ENCODE measurements around the gene CMIP.
A peak's percentile ranks its signal among the peaks of the same experiment; 100 is the strongest.

Gene CMIP

DNA sequence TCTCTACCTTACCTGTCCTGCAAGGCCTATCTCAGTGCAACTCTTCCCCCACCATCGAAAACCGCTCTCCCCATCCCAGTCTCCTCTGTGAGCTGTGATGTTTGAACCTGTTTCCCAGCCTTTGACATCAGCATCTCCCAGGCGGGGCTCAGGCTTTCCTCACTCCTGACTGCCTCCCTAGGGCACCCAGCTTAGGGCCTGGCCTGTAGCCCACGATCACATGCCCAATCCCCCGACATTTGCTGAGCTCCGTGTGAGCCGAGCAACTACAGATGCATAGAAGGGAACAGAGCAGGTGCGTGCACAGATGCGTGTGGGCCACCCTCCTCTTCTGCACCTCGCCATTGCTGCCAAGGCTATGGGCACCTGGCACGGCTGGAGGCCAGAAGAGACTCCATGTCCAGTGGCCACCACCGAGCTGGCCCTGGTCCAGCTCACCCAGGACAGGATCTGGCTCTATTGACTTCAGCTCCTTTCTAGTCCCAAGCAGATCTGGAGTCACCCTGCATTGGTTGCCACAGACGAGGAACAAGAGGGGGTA is 35.5 kb upstream of the CMIP start:
- Histone ChIP-seq H3K36me3 (ENCODE audit: control insufficient read depth in 1 of 2, insufficient read depth in 2 of 2, low read depth in 1 of 2, low read length in 2 of 2) (no peaks in the 10 kb centered on the region), H3K4ac (ENCODE audit: low read depth in 1 of 2, low read length in 2 of 2) (no peak overlapping the region), H3K4me2 (ENCODE audit: low read length, poor library complexity, severe bottlenecking) (no peak overlapping the region), H3K4me1 (ENCODE audit: control insufficient read depth, insufficient read depth, low read depth, low read length) (peaks cover 22% of the 10 kb centered on the region), H3K9me3 (ENCODE audit: control insufficient read depth, low read length) (no peaks in the 10 kb centered on the region), H3K4me3 (ENCODE audit: insufficient read depth in 1 of 2, low read depth in 1 of 2, low read length in 2 of 2) (no peak overlapping the region), H3K27ac (ENCODE audit: low read length, poor library complexity, severe bottlenecking) (no peak overlapping the region), H3K14ac (ENCODE audit: low read length in 2 of 2) (no peak overlapping the region), H4K91ac (ENCODE audit: low read length) (no peak overlapping the region), H2BK120ac (ENCODE audit: low read depth, low read length) (no peak overlapping the region), H3K9ac (ENCODE audit: low read length) (no peak overlapping the region), H3K27me3 (ENCODE audit: control insufficient read depth in 1 of 2, insufficient read depth in 1 of 2, low read length in 2 of 2) (peaks cover 0 to 17% of the 10 kb centered on the region in 2 experiments), H3K23ac (ENCODE audit: low read length in 2 of 2) (no peak overlapping the region), H2BK12ac (ENCODE audit: low read length in 2 of 2) (no peak overlapping the region), H2BK5ac (ENCODE audit: low read depth, low read length, poor library complexity, severe bottlenecking) (no peak overlapping the region), H2AFZ (ENCODE audit: low read depth, low read length) (no peak overlapping the region), H4K8ac (ENCODE audit: low read length) (no peak overlapping the region), H2BK15ac (ENCODE audit: low read depth, poor library complexity, severe bottlenecking) (no peak overlapping the region), H3K79me1 (replicated peaks; ENCODE audit: low read length, poor library complexity, severe bottlenecking) (no peaks in the 10 kb centered on the region), H2AK5ac (ENCODE audit: low read length, severe bottlenecking) (peak overlapping the region; percentile 7), H3K18ac (ENCODE audit: low read depth in 1 of 2, low read length in 2 of 2) (no peak overlapping the region)
- DNase-seq, result no peak
- 91% methylated on average over 13 of the region's 13 CpGs for WGBS

- 63% methylated on average over 9 of the region's 10 CpGs for WGBS
- Histone ChIP-seq H4K8ac (ENCODE audit: low read length) (no peak overlapping the region), H3K9me3 (ENCODE audit: control insufficient read depth, low read length) (no peaks in the 10 kb centered on the region), H3K4me1 (ENCODE audit: control insufficient read depth, insufficient read depth, low read depth, low read length) (peaks cover 21% of the 10 kb centered on the region), H3K9ac (ENCODE audit: low read length) (no peak overlapping the region), H3K4me3 (ENCODE audit: insufficient read depth in 1 of 2, low read depth in 1 of 2, low read length in 2 of 2) (no peak overlapping the region), H3K79me1 (replicated peaks; ENCODE audit: low read length, poor library complexity, severe bottlenecking) (no peaks in the 10 kb centered on the region), H3K4ac (ENCODE audit: low read depth in 1 of 2, low read length in 2 of 2) (no peak overlapping the region), H2AK5ac (ENCODE audit: low read length, severe bottlenecking) (no peak overlapping the region), H3K27me3 (ENCODE audit: control insufficient read depth in 1 of 2, insufficient read depth in 1 of 2, low read length in 2 of 2) (peaks cover 0 to 24% of the 10 kb centered on the region in 2 experiments), H2AFZ (ENCODE audit: low read depth, low read length) (no peak overlapping the region), H3K18ac (ENCODE audit: low read depth in 1 of 2, low read length in 2 of 2) (no peak overlapping the region), H3K23ac (ENCODE audit: low read length in 2 of 2) (no peak overlapping the region), H2BK15ac (ENCODE audit: low read depth, poor library complexity, severe bottlenecking) (no peak overlapping the region), H3K27ac (ENCODE audit: low read length, poor library complexity, severe bottlenecking) (no peak overlapping the region), H4K91ac (ENCODE audit: low read length) (no peak overlapping the region), H3K4me2 (ENCODE audit: low read length, poor library complexity, severe bottlenecking) (peak overlapping the region; percentile 0), H3K14ac (ENCODE audit: low read length in 2 of 2) (no peak overlapping the region), H2BK120ac (ENCODE audit: low read depth, low read length) (no peak overlapping the region), H2BK12ac (ENCODE audit: low read length in 2 of 2) (no peak overlapping the region), H2BK5ac (ENCODE audit: low read depth, low read length, poor library complexity, severe bottlenecking) (no peak overlapping the region), H3K36me3 (ENCODE audit: control insufficient read depth in 1 of 2, insufficient read depth in 2 of 2, low read depth in 1 of 2, low read length in 2 of 2) (no peaks in the 10 kb centered on the region)
- DNase-seq, result no peak
These were observed 33.8 kb upstream of the CMIP start for GRCh38 chr16:81410643-81411293.

- Histone ChIP-seq H4K8ac (ENCODE audit: low read length) (no peak overlapping the region), H4K91ac (ENCODE audit: low read length) (no peak overlapping the region), H3K4me1 (ENCODE audit: control insufficient read depth, insufficient read depth, low read depth, low read length) (peaks cover 15% of the 10 kb centered on the region), H2AFZ (ENCODE audit: low read depth, low read length) (no peak overlapping the region), H3K4me2 (ENCODE audit: low read length, poor library complexity, severe bottlenecking) (no peak overlapping the region), H3K4me3 (ENCODE audit: insufficient read depth in 1 of 2, low read depth in 1 of 2, low read length in 2 of 2) (no peak overlapping the region), H2BK120ac (ENCODE audit: low read depth, low read length) (no peak overlapping the region), H3K18ac (ENCODE audit: low read depth in 1 of 2, low read length in 2 of 2) (no peak overlapping the region), H3K36me3 (ENCODE audit: control insufficient read depth in 1 of 2, insufficient read depth in 2 of 2, low read depth in 1 of 2, low read length in 2 of 2) (no peaks in the 10 kb centered on the region), H3K14ac (ENCODE audit: low read length in 2 of 2) (no peak overlapping the region), H2BK5ac (ENCODE audit: low read depth, low read length, poor library complexity, severe bottlenecking) (no peak overlapping the region), H2AK5ac (ENCODE audit: low read length, severe bottlenecking) (no peak overlapping the region), H3K23ac (ENCODE audit: low read length in 2 of 2) (no peak overlapping the region), H3K27ac (ENCODE audit: low read length, poor library complexity, severe bottlenecking) (no peak overlapping the region), H3K4ac (ENCODE audit: low read depth in 1 of 2, low read length in 2 of 2) (no peak overlapping the region), H2BK15ac (ENCODE audit: low read depth, poor library complexity, severe bottlenecking) (no peak overlapping the region), H3K9me3 (ENCODE audit: control insufficient read depth, low read length) (no peaks in the 10 kb centered on the region), H3K27me3 (ENCODE audit: control insufficient read depth in 1 of 2, insufficient read depth in 1 of 2, low read length in 2 of 2) (peaks cover 0 to 24% of the 10 kb centered on the region in 2 experiments), H3K79me1 (replicated peaks; ENCODE audit: low read length, poor library complexity, severe bottlenecking) (no peaks in the 10 kb centered on the region), H2BK12ac (ENCODE audit: low read length in 2 of 2) (no peak overlapping the region), H3K9ac (ENCODE audit: low read length) (no peak overlapping the region)
- WGBS, result 90% methylated on average over 11 of the region's 11 CpGs
- DNase-seq, result no peak
These were observed 31.2 kb upstream of the CMIP start for GRCh38 chr16:81413245-81413990.

- Histone ChIP-seq H2AK5ac (ENCODE audit: low read length, severe bottlenecking) (no peak overlapping the region), H2BK5ac (ENCODE audit: low read depth, low read length, poor library complexity, severe bottlenecking) (no peak overlapping the region), H3K79me1 (replicated peaks; ENCODE audit: low read length, poor library complexity, severe bottlenecking) (no peaks in the 10 kb centered on the region), H3K23ac (ENCODE audit: low read length in 2 of 2) (no peak overlapping the region), H4K91ac (ENCODE audit: low read length) (no peak overlapping the region), H3K4me2 (ENCODE audit: low read length, poor library complexity, severe bottlenecking) (no peak overlapping the region), H3K9ac (ENCODE audit: low read length) (no peak overlapping the region), H2AFZ (ENCODE audit: low read depth, low read length) (no peak overlapping the region), H4K8ac (ENCODE audit: low read length) (no peak overlapping the region), H3K4ac (ENCODE audit: low read depth in 1 of 2, low read length in 2 of 2) (no peak overlapping the region), H3K14ac (ENCODE audit: low read length in 2 of 2) (peak overlapping the region in 1 of 2 experiments; percentile 18), H3K27me3 (ENCODE audit: control insufficient read depth in 1 of 2, insufficient read depth in 1 of 2, low read length in 2 of 2) (peaks cover 0 to 16% of the 10 kb centered on the region in 2 experiments), H2BK120ac (ENCODE audit: low read depth, low read length) (no peak overlapping the region), H3K27ac (ENCODE audit: low read length, poor library complexity, severe bottlenecking) (no peak overlapping the region), H2BK15ac (ENCODE audit: low read depth, poor library complexity, severe bottlenecking) (no peak overlapping the region), H3K4me3 (ENCODE audit: insufficient read depth in 1 of 2, low read depth in 1 of 2, low read length in 2 of 2) (no peak overlapping the region), H3K4me1 (ENCODE audit: control insufficient read depth, insufficient read depth, low read depth, low read length) (peaks cover 12% of the 10 kb centered on the region), H3K9me3 (ENCODE audit: control insufficient read depth, low read length) (no peaks in the 10 kb centered on the region), H3K36me3 (ENCODE audit: control insufficient read depth in 1 of 2, insufficient read depth in 2 of 2, low read depth in 1 of 2, low read length in 2 of 2) (no peaks in the 10 kb centered on the region), H3K18ac (ENCODE audit: low read depth in 1 of 2, low read length in 2 of 2) (no peak overlapping the region), H2BK12ac (ENCODE audit: low read length in 2 of 2) (peak overlapping the region in 1 of 2 experiments; percentile 15)
- DNase-seq, result no peak
- 66% methylated on average over 11 of the region's 11 CpGs for WGBS
These were observed 28.9 kb upstream of the CMIP start for GRCh38 chr16:81415751-81416150.
